ENCODE results near the gene GTF2F1.

GRCh38 chr19:6375411-6376010, 17.5 kb downstream of the GTF2F1 start, which contains the start of gene PSPN:
- no peak for TF ChIP-seq GATA2 (IDR thresholded peaks at IDR 0.05; ENCODE audit: low read depth, low read length)
- TF ChIP-seq GATA3 (IDR thresholded peaks at IDR 0.05; ENCODE audit: low read depth, low read length): no peak

All from SH-SY5Y (cell line).